K562 (cell line): ENCODE results near the gene DUSP16.

Experiments
- POLR2A ChIP-seq: fragments of 450-650 bp; conservative IDR thresholded peaks from 2 replicates; pipeline ENCODE4 v1.6.1; 2016
- TAF1 ChIP-seq: IDR thresholded peaks from 2 replicates; pipeline ENCODE4 v1.6.1; 2011; ENCODE audit warnings: mild to moderate bottlenecking, low read length, moderate library complexity; ENCODE audit not compliant: insufficient read depth, control insufficient read depth, severe bottlenecking; ENCODE audit errors: extremely low read depth
- ZNF384 ChIP-seq: IDR thresholded peaks from 2 replicates; pipeline ENCODE4 v1.6.1; 2012; ENCODE audit warnings: low read depth, low read length, improper control_type of control experiment
- TF ChIP-seq, protein P1 (sequence below): fragments of 250-450 bp; sonication (Bioruptor Pico); IDR thresholded peaks from 2 replicates; pipeline ENCODE4 v1.5.0; 2021

DNA sequence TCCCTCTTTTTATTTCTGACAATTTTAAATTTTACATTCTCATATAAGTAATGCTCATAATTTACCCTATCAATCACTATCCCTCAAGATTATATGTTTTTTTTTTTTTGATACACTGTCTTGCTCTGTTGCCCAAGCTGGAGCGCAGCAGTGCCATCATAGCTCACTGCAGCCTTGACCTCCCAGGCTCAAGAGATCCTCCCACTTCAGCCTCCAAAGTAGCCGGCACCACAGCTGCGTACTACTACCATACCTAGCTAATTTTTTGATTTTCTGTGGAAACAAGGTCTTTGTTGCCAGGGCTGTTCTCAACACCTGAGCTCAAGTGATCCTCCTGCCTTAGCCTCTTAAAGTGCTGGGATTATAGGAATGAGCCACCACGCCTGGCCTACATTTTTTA is 4.4 kb downstream of the DUSP16 start:
- no peak for TF ChIP-seq TAF1
- no peak for TF ChIP-seq ZNF384
- TF ChIP-seq, protein P1, sequence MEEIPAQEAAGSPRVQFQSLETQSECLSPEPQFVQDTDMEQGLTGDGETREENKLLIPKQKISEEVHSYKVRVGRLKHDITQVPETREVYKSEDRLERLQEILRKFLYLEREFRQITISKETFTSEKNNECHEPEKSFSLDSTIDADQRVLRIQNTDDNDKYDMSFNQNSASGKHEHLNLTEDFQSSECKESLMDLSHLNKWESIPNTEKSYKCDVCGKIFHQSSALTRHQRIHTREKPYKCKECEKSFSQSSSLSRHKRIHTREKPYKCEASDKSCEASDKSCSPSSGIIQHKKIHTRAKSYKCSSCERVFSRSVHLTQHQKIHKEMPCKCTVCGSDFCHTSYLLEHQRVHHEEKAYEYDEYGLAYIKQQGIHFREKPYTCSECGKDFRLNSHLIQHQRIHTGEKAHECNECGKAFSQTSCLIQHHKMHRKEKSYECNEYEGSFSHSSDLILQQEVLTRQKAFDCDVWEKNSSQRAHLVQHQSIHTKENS (CRISPR knock-in tag) = no peak
- no peak for TF ChIP-seq POLR2A
